HG03558 (cell line): Measurements from ENCODE around the gene NAIF1.
"Not testable (repeated sequence)": the region's sequence is repeated elsewhere in the genome, so short reads cannot be mapped to it uniquely, and the experiment has no call there.

Source experiments
- ATAC-seq: cut with Tn5 transposase; IDR thresholded peaks from one replicate; pipeline ENCODE4 v1.9.1; 2021; ENCODE audit warnings: moderate number of reproducible peaks; ENCODE audit not compliant: unreplicated experiment; ENCODE audit errors: extremely low read depth

NAIF1 gene

GRCh38 chr9:128088253-128088945, 21.3 kb upstream of the NAIF1 start:
- no peak for ATAC-seq

GRCh38 chr9:128087262-128087661, 20.1 kb upstream of the NAIF1 start:
- ATAC-seq = no peak

- no peak for ATAC-seq
Observed at GRCh38 chr9:128085943-128086342, 18.8 kb upstream of the NAIF1 start.

GRCh38 chr9:128084746-128085145, 17.6 kb upstream of the NAIF1 start:
- no peak for ATAC-seq

- ATAC-seq = no peak
Observed at GRCh38 chr9:128082151-128082550, 15.0 kb upstream of the NAIF1 start.

GRCh38 chr9:128081056-128081455, 13.9 kb upstream of the NAIF1 start:
- no peak for ATAC-seq

GRCh38 chr9:128080206-128080605, 13.1 kb upstream of the NAIF1 start:
- no peak for ATAC-seq

GRCh38 chr9:128078504-128079434, 11.6 kb upstream of the NAIF1 start:
- no peak for ATAC-seq

GRCh38 chr9:128077847-128078503, 10.9 kb upstream of the NAIF1 start:
- no peak for ATAC-seq

- ATAC-seq = no peak
Observed at GRCh38 chr9:128073253-128073886, 6.2 kb upstream of the NAIF1 start.

- ATAC-seq = no peak
Observed at GRCh38 chr9:128072144-128073021, 5.3 kb upstream of the NAIF1 start.

GRCh38 chr9:128071475-128071874, 4.4 kb upstream of the NAIF1 start:
- ATAC-seq = not testable (repeated sequence)

GRCh38 chr9:128070874-128071273, 3.8 kb upstream of the NAIF1 start:
- ATAC-seq = no peak

GRCh38 chr9:128068386-128069205, 1.5 kb upstream of the NAIF1 start:
- peak; percentile 3 for ATAC-seq

GRCh38 chr9:128067645-128068385, 695 bp upstream of the NAIF1 start, which contains the start of gene SLC25A25:
Gene SLC25A25, plus strand, starts transcription at chr9:128068232. Its CDS starts 88 bp downstream, at chr9:128068320.
- ATAC-seq = peak; percentile 40

GRCh38 chr9:128065907-128066712, 1.0 kb downstream of the NAIF1 start:
- ATAC-seq = no peak
